CD14-positive monocyte (primary cell): ENCODE results near the gene TRIM69. TPM values are rescaled to one million over a fixed set of nuclear protein-coding genes. Genes with fewer than 3 reads are reported as not detected.
A peak's percentile ranks its signal among the peaks of the same experiment; 100 is the strongest.
"Not testable (repeated sequence)": the region's sequence is repeated elsewhere in the genome, so short reads cannot be mapped to it uniquely, and the experiment has no call there.

Source experiments
- DNase-seq, 3 donors: peaks; one replicate each; pipeline ENCODE4 v3.0.0-alpha.2; 2011 to 2022
- H2AFZ ChIP-seq: 2 replicates; pipeline ENCODE4 v1.6.0; 2012; ENCODE audit warnings: mild to moderate bottlenecking, low read depth, low read length, inconsistent platforms; ENCODE audit not compliant: insufficient read depth, poor library complexity, severe bottlenecking
- H3K27ac ChIP-seq, 2 donors: 1 replicate in 1 of 2; 2 replicates in 1 of 2; pipeline ENCODE4 v1.5.1; 2012 to 2013; ENCODE audit warnings: low read length in 2 of 2, control low read depth in 1 of 2, inconsistent platforms in 1 of 2, low read depth in 1 of 2, mild to moderate bottlenecking in 1 of 2
- H3K27me3 ChIP-seq, 2 donors: one replicate each; pipeline versions ENCODE4 v1.6.0 to v1.6.1; 2011 to 2013; ENCODE audit warnings: low read length in 2 of 2; ENCODE audit not compliant: control insufficient read depth in 2 of 2, insufficient read depth in 2 of 2
- H3K36me3 ChIP-seq, 2 donors: replicated peaks in 1 of 2; 1 replicate in 1 of 2; 2 replicates in 1 of 2; pipeline versions ENCODE4 v1.5.1 to v1.6.1; 2012 to 2013; ENCODE audit warnings: low read length in 2 of 2, control low read depth in 1 of 2, inconsistent platforms in 1 of 2, mild to moderate bottlenecking in 1 of 2; ENCODE audit not compliant: insufficient read depth in 2 of 2, control insufficient read depth in 1 of 2
- H3K4me1 ChIP-seq, 2 donors: 1 replicate in 1 of 2; 2 replicates in 1 of 2; pipeline versions ENCODE4 v1.5.1 to v1.6.1; 2012 to 2013; ENCODE audit warnings: low read length in 2 of 2, control low read depth in 1 of 2, inconsistent platforms in 1 of 2, mild to moderate bottlenecking in 1 of 2, moderate library complexity in 1 of 2; ENCODE audit not compliant: insufficient read depth in 2 of 2, control insufficient read depth in 1 of 2
- H3K4me2 ChIP-seq: replicated peaks from 2 replicates; pipeline ENCODE3; 2012; ENCODE audit warnings: low read length, moderate library complexity, mild to moderate bottlenecking; ENCODE audit not compliant: poor library complexity, severe bottlenecking; ENCODE audit errors: extremely low read depth
- H3K4me3 ChIP-seq, 3 experiments: fragments of 200-600 bp in 1 of 3; sonication (generic) in 1 of 3; replicated peaks in 1 of 3; 1 replicate in 2 of 3; 2 replicates in 1 of 3; pipeline ENCODE4 v1.5.1; 2011 to 2013; ENCODE audit warnings: low read length in 3 of 3, mild to moderate bottlenecking in 3 of 3, control low read depth in 2 of 3, low read depth in 2 of 3, inconsistent platforms in 1 of 3, moderate library complexity in 1 of 3
- H3K79me2 ChIP-seq: 2 replicates; pipeline ENCODE4 v1.6.0; 2012; ENCODE audit warnings: mild to moderate bottlenecking, control low read depth, inconsistent platforms, low read length, moderate library complexity; ENCODE audit not compliant: insufficient read depth
- H3K9ac ChIP-seq: 2 replicates; pipeline ENCODE4 v1.6.0; 2017; ENCODE audit warnings: low read length, mild to moderate bottlenecking; ENCODE audit not compliant: insufficient read depth, poor library complexity, severe bottlenecking
- H3K9me3 ChIP-seq, 2 donors: replicated peaks in 1 of 2; 1 replicate in 1 of 2; 2 replicates in 1 of 2; pipeline versions ENCODE4 v1.5.1 to v1.6.1; 2012 to 2013; ENCODE audit warnings: low read length in 2 of 2, control low read depth in 1 of 2; ENCODE audit not compliant: control insufficient read depth in 1 of 2, insufficient read depth in 1 of 2
- H4K20me1 ChIP-seq: 2 replicates; pipeline ENCODE4 v1.6.0; 2012; ENCODE audit warnings: mild to moderate bottlenecking, low read length, control low read depth, moderate library complexity; ENCODE audit not compliant: insufficient read depth
- H3K27ac Mint-ChIP-seq, 7 donors: one replicate each; pipeline ENCODE4 v1.8.0; 2020; ENCODE audit warnings: mild to moderate bottlenecking in 7 of 7, mixed read lengths in 7 of 7, moderate library complexity in 6 of 7, inconsistent platforms in 2 of 7
- H3K27me3 Mint-ChIP-seq, 3 donors: one replicate each; pipeline ENCODE4 v1.8.0; 2021 to 2022; ENCODE audit warnings: low read depth in 3 of 3, mild to moderate bottlenecking in 3 of 3, mixed read lengths in 3 of 3, moderate library complexity in 3 of 3, inconsistent platforms in 1 of 3
- H3K36me3 Mint-ChIP-seq, 2 donors: one replicate each; pipeline ENCODE4 v1.8.0; 2020; ENCODE audit warnings: mixed read lengths in 2 of 2, inconsistent platforms in 1 of 2, mild to moderate bottlenecking in 1 of 2
- H3K4me1 Mint-ChIP-seq: one replicate; pipeline ENCODE4 v1.8.0; 2020; ENCODE audit warnings: mild to moderate bottlenecking, mixed read lengths
- H3K4me3 Mint-ChIP-seq, 2 donors: one replicate each; pipeline ENCODE4 v1.8.0; 2020; ENCODE audit warnings: mild to moderate bottlenecking in 2 of 2, mixed read lengths in 2 of 2, moderate library complexity in 1 of 2
- H3K9me3 Mint-ChIP-seq, 7 donors: one replicate each; pipeline ENCODE4 v1.8.0; 2020 to 2022; ENCODE audit warnings: mixed read lengths in 7 of 7, mild to moderate bottlenecking in 6 of 7, moderate library complexity in 6 of 7, inconsistent platforms in 2 of 7
- WGBS: methylation state at CpG from one replicate; pipeline ENCODE4 v1.1.5; 2013; ENCODE audit warnings: missing lambda C conversion rate; ENCODE audit not compliant: insufficient coverage; 5-methylcytosine and 5-hydroxymethylcytosine counted together
- intact Hi-C, 2 donors: fragments of 100-400 bp; cut with micrococcal nuclease; formaldehyde crosslinking; loops; one replicate each; pipeline versions ENCODE4 v1.15.0 to v1.15.1; 2023
- polyA plus RNA-seq, 3 donors: library from polyadenylated mRNA; depleted of rRNA in 1 of 3; unstranded in 2 of 3; stranded (reverse) in 1 of 3; fragments of 300-500 nt in 2 of 3; fragments of >200 nt in 1 of 3; fragmentation: Illumina TruSeq in 2 of 3; gene quantifications; 1 replicate in 2 of 3; 2 replicates in 1 of 3; pipeline ENCODE4 v1.2.3, GENCODE V29; 2012 to 2021
- TF ChIP-seq, protein P1 (sequence below): fragments of 200-600 bp; IDR thresholded peaks from one replicate; pipeline ENCODE4 v1.8.0; 2022; ENCODE audit warnings: antibody characterized with exemption, mild to moderate bottlenecking

Gene TRIM69
- polyA plus RNA-seq, 3 donors = 9.4 to 18.2 (median 15.8) TPM

DNA sequence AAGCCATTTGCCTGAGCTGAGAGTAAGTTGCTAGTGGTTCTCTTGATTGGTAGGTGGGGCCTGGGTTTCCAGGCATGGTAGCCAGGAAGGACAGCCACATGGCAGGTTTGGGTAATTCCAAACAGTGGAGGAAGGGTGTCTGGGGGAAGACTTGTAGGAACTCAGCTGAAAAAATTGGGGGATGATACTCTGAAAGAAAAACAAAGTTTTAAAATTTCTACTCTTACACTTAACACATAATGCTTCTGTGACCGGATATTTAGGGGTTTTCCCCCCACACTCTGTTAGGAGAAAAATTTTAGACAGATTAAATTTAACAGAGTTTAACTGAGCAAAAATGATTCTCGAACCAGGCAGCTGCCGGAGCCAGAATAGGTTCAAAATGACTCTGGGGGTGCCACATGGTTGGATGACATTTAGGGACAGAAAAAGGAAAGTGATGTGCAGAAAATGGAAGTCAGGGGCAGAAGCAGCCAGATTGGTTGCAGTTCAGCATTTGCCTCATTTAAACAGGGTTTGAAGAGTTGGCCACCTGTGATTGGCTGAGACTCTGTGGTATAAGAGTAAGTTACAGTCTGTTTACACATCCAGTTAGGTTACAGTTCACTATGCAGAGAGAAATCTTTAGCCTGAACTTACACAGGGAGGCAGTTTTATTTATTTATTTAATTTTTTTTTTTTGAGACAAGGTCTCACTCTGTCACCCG, 16.9 kb upstream of the TRIM69 start:
- Histone ChIP-seq H3K4me1 (peaks cover 69 to 90% of the 10 kb centered on the region in 2 donors), H2AFZ (no peak overlapping the region), H3K79me2 (peaks cover 68% of the 10 kb centered on the region), H3K36me3 (peaks cover 48 to 49% of the 10 kb centered on the region in 2 donors), H3K9ac (no peak overlapping the region), H3K27me3 (no peaks in the 10 kb centered on the region), H3K27ac (peak overlapping the region; percentile 50 to 66), H4K20me1 (peaks cover 68% of the 10 kb centered on the region), H3K9me3 (no peaks in the 10 kb centered on the region), H3K4me2 (no peak overlapping the region), H3K4me3 (no peak overlapping the region)
- WGBS = 74% methylated on average over 3 of the region's 4 CpGs
- Mint-ChIP-seq H3K27me3 (peaks cover 0 to 2% (median 0%) of the 10 kb centered on the region in 3 donors), H3K36me3 (peaks cover 51 to 52% of the 10 kb centered on the region in 2 donors), H3K9me3 (peaks cover 0 to 4% (median 0%) of the 10 kb centered on the region in 7 donors), H3K4me3 (no peak overlapping the region), H3K27ac (peak overlapping the region; percentile 79 to 99 (median 91)), H3K4me1 (peaks cover 84% of the 10 kb centered on the region)
- intact Hi-C loops = loop anchor here in 1 of 2 donors (5.0 kb wide), 1 partner anchor 182 kb away; the partner anchor contains the start of gene EIF3J
- TF ChIP-seq, protein P1, sequence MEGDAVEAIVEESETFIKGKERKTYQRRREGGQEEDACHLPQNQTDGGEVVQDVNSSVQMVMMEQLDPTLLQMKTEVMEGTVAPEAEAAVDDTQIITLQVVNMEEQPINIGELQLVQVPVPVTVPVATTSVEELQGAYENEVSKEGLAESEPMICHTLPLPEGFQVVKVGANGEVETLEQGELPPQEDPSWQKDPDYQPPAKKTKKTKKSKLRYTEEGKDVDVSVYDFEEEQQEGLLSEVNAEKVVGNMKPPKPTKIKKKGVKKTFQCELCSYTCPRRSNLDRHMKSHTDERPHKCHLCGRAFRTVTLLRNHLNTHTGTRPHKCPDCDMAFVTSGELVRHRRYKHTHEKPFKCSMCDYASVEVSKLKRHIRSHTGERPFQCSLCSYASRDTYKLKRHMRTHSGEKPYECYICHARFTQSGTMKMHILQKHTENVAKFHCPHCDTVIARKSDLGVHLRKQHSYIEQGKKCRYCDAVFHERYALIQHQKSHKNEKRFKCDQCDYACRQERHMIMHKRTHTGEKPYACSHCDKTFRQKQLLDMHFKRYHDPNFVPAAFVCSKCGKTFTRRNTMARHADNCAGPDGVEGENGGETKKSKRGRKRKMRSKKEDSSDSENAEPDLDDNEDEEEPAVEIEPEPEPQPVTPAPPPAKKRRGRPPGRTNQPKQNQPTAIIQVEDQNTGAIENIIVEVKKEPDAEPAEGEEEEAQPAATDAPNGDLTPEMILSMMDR = no peak
- peak; percentile 44 to 60 (median 46) for DNase-seq

DNA sequence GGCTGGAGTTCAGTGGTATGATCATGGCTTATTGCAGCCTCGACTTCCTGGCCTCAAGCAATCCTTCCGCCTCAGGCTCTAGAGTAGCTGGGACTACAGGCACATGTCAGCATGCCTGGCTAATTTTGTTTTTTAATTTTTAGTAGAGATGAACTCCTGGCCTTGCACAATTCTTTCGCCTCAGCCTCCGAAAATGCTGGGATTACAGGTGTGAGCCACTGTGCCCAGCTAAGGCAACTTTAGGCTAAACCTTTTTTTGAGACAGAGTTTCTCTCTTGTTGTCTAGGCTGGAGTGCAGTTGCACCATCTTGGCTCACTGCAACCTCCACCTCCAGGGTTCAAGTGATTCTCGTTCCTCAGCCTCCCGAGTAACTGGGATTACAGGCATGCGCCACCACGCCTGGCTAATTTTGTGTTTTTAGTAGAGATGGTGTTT, 16.3 kb upstream of the TRIM69 start:
- not testable (repeated sequence) for DNase-seq, H3K27me3 Mint-ChIP-seq, H2AFZ ChIP-seq, H3K4me2 ChIP-seq, H3K9ac ChIP-seq, H3K27me3 ChIP-seq, H3K9me3 Mint-ChIP-seq, H3K4me3 ChIP-seq, H3K9me3 ChIP-seq, H3K4me3 Mint-ChIP-seq
- H3K27ac Mint-ChIP-seq = peak overlapping the region; percentile 63 to 99 (median 87)
- Histone ChIP-seq H3K27ac (peak overlapping the region; percentile 50 to 99), H3K79me2 (peaks cover 63% of the 10 kb centered on the region), H3K4me1 (peaks cover 69 to 90% of the 10 kb centered on the region in 2 donors), H4K20me1 (peaks cover 63% of the 10 kb centered on the region), H3K36me3 (peaks cover 42 to 44% of the 10 kb centered on the region in 2 donors)
- peaks cover 46 to 47% of the 10 kb centered on the region in 2 donors for H3K36me3 Mint-ChIP-seq
- H3K4me1 Mint-ChIP-seq = peaks cover 84% of the 10 kb centered on the region
- intact Hi-C loops = loop anchor here (5.0 to 10.0 kb wide), 3 partner anchors 183 to 735 kb away; partner anchors contain the start of gene EIF3J (in 1 of the 2)
- 79% methylated on average over 4 of the region's 8 CpGs for WGBS
